GM12878 (cell line): Measurements from ENCODE around the gene KRT12. TPM values are rescaled to one million over a fixed set of nuclear protein-coding genes. Genes with fewer than 3 reads are reported as not detected.
A peak's percentile ranks its signal among the peaks of the same experiment; 100 is the strongest.

Experiments
- BHLHE40 ChIP-seq, 2 experiments: fragments of 450-650 bp in 1 of 2; IDR thresholded peaks; 2 replicates each; pipeline ENCODE4 v1.6.1; 2011 to 2017; ENCODE audit warnings: low read depth in 2 of 2, borderline replicate concordance in 1 of 2, improper control_type of control experiment in 1 of 2, low read length in 1 of 2, mild to moderate bottlenecking in 1 of 2
- BRCA1 ChIP-seq: IDR thresholded peaks from 2 replicates; pipeline ENCODE4 v1.6.1; 2011; ENCODE audit warnings: low read depth, low read length, improper control_type of control experiment
- CEBPB ChIP-seq, 2 experiments: fragments of 150-350 bp in 1 of 2; IDR thresholded peaks; 2 replicates each; pipeline ENCODE4 v1.6.1; 2012 to 2014; ENCODE audit warnings: low read depth in 2 of 2, low read length in 2 of 2, borderline replicate concordance in 1 of 2, inconsistent platforms in 1 of 2
- EZH2 ChIP-seq: IDR thresholded peaks from 2 replicates; pipeline ENCODE4 v1.6.1; 2012; ENCODE audit warnings: low read depth, mild to moderate bottlenecking, control low read depth, inconsistent platforms, low read length, borderline replicate concordance; ENCODE audit not compliant: control insufficient read depth
- FOXM1 ChIP-seq: IDR thresholded peaks from 2 replicates; pipeline ENCODE4 v1.6.1; 2012; ENCODE audit warnings: low read depth, mild to moderate bottlenecking, inconsistent platforms, low read length, moderate library complexity
- GATAD2B ChIP-seq: fragments of 450-650 bp; conservative IDR thresholded peaks from 2 replicates; pipeline ENCODE4 v1.6.1; 2017; ENCODE audit warnings: low read depth, mild to moderate bottlenecking, moderate library complexity
- KDM1A ChIP-seq: fragments of 200-600 bp; sonication (generic); IDR thresholded peaks from 2 replicates; pipeline ENCODE4 v1.6.1; 2016; ENCODE audit warnings: borderline replicate concordance
- NFYA ChIP-seq: IDR thresholded peaks from 2 replicates; pipeline ENCODE4 v1.6.1; 2011; ENCODE audit warnings: low read depth, mild to moderate bottlenecking, low read length, improper control_type of control experiment, borderline replicate concordance
- PML ChIP-seq: IDR thresholded peaks from 2 replicates; pipeline ENCODE4 v1.6.1; 2012; ENCODE audit warnings: low read length, inconsistent platforms
- ZNF384 ChIP-seq: IDR thresholded peaks from 2 replicates; pipeline ENCODE4 v1.6.1; 2012; ENCODE audit warnings: low read depth, mild to moderate bottlenecking, low read length, improper control_type of control experiment, borderline replicate concordance
- polyA plus RNA-seq, 11 experiments: library from polyadenylated mRNA; depleted of rRNA in 4 of 11; unstranded in 6 of 11; stranded (reverse) in 5 of 11; fragments of >200 nt; fragmentation: Nextera tagmentation in 4 of 11; fragmentation: Illumina TruSeq in 1 of 11; extraction: Ambion mirVana in 4 of 11; extraction: Trizol in 1 of 11; gene quantifications; 1 replicate in 1 of 11; 2 replicates in 10 of 11; pipeline versions ENCODE4 v1.2.1 to v1.2.3, GENCODE V29; 2011 to 2016; ENCODE audit warnings: inconsistent platforms in 2 of 11, missing spikeins in 2 of 11, low read depth in 1 of 11
- total RNA-seq, 4 experiments: library from RNA; depleted of rRNA in 3 of 4; stranded (reverse); fragments of >200 nt in 3 of 4; fragmentation: Illumina TruSeq in 1 of 4; extraction: Trizol in 1 of 4; gene quantifications; 2 replicates each; pipeline versions ENCODE4 v1.2.1 to v1.2.3, GENCODE V29; 2013 to 2021
- TF ChIP-seq, protein P1 (sequence below): fragments of 450-650 bp; IDR thresholded peaks from 2 replicates; pipeline ENCODE4 v1.6.1; 2017; ENCODE audit warnings: mild to moderate bottlenecking, moderate library complexity
- TF ChIP-seq, protein P2 (sequence below): fragments of 450-650 bp; formaldehyde crosslinking; IDR thresholded peaks from 2 replicates; pipeline ENCODE4 v1.4.0; 2020; ENCODE audit warnings: mild to moderate bottlenecking, moderate library complexity
- TF ChIP-seq, protein P3 (sequence below): IDR thresholded peaks from 2 replicates; pipeline ENCODE4 v1.6.1; 2011; ENCODE audit warnings: borderline replicate concordance, low read depth, mild to moderate bottlenecking, moderate library complexity, low read length; ENCODE audit not compliant: insufficient read depth, poor library complexity, severe bottlenecking
- TF ChIP-seq, protein P4 (sequence below): fragments of 450-650 bp; IDR thresholded peaks from 2 replicates; pipeline ENCODE4 v1.6.1; 2016; ENCODE audit warnings: mild to moderate bottlenecking, moderate library complexity, borderline replicate concordance

Gene KRT12
- total and polyA plus RNA-seq, 10 of the 15 experiments (the other 5 are each of a cell fraction or from before 2014, with no cell fraction given): not detected

DNA sequence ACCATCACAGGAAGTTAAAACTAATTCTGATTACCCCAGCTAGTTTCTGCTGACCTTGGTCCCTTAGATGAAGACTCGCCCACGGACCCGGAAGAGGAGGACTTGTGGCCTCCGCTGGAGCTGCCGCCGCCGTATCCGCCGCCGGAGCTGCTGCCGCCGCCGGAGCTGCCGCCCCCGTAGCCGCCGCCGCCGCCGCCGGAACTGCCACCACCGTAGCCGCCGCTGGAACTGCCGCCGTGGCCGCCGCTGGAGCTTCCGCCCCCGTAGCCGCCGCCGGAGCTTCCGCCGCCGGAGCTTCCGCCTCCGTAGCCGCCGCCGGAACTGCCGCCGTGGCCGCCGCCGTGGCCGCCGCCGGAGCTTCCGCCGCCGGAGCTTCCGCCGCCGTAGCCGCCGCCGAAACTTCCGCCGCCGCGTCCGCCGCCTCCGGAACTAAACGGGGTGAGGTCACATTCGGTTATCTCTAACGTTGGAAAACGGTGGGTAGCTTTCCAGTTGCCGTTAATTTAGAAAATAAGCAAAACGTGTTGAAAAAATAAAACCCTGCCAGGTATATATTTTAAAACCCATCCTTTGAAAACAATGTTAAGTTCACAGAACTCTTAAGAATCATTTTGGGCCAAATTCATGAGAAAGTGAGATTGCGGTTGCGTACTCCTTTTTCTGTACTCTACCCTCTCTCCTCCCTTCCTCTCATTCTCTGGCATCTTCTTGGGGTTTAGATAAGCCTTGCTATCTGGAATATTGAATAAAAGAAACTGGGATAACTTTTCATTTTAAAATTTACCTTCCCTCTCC is 48.1 kb downstream of the KRT12 start (continued):
- TF ChIP-seq, protein P1, sequence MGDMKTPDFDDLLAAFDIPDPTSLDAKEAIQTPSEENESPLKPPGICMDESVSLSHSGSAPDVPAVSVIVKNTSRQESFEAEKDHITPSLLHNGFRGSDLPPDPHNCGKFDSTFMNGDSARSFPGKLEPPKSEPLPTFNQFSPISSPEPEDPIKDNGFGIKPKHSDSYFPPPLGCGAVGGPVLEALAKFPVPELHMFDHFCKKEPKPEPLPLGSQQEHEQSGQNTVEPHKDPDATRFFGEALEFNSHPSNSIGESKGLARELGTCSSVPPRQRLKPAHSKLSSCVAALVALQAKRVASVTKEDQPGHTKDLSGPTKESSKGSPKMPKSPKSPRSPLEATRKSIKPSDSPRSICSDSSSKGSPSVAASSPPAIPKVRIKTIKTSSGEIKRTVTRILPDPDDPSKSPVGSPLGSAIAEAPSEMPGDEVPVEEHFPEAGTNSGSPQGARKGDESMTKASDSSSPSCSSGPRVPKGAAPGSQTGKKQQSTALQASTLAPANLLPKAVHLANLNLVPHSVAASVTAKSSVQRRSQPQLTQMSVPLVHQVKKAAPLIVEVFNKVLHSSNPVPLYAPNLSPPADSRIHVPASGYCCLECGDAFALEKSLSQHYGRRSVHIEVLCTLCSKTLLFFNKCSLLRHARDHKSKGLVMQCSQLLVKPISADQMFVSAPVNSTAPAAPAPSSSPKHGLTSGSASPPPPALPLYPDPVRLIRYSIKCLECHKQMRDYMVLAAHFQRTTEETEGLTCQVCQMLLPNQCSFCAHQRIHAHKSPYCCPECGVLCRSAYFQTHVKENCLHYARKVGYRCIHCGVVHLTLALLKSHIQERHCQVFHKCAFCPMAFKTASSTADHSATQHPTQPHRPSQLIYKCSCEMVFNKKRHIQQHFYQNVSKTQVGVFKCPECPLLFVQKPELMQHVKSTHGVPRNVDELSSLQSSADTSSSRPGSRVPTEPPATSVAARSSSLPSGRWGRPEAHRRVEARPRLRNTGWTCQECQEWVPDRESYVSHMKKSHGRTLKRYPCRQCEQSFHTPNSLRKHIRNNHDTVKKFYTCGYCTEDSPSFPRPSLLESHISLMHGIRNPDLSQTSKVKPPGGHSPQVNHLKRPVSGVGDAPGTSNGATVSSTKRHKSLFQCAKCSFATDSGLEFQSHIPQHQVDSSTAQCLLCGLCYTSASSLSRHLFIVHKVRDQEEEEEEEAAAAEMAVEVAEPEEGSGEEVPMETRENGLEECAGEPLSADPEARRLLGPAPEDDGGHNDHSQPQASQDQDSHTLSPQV: no peak
- TF ChIP-seq NFYA: no peak
- TF ChIP-seq, protein P2, sequence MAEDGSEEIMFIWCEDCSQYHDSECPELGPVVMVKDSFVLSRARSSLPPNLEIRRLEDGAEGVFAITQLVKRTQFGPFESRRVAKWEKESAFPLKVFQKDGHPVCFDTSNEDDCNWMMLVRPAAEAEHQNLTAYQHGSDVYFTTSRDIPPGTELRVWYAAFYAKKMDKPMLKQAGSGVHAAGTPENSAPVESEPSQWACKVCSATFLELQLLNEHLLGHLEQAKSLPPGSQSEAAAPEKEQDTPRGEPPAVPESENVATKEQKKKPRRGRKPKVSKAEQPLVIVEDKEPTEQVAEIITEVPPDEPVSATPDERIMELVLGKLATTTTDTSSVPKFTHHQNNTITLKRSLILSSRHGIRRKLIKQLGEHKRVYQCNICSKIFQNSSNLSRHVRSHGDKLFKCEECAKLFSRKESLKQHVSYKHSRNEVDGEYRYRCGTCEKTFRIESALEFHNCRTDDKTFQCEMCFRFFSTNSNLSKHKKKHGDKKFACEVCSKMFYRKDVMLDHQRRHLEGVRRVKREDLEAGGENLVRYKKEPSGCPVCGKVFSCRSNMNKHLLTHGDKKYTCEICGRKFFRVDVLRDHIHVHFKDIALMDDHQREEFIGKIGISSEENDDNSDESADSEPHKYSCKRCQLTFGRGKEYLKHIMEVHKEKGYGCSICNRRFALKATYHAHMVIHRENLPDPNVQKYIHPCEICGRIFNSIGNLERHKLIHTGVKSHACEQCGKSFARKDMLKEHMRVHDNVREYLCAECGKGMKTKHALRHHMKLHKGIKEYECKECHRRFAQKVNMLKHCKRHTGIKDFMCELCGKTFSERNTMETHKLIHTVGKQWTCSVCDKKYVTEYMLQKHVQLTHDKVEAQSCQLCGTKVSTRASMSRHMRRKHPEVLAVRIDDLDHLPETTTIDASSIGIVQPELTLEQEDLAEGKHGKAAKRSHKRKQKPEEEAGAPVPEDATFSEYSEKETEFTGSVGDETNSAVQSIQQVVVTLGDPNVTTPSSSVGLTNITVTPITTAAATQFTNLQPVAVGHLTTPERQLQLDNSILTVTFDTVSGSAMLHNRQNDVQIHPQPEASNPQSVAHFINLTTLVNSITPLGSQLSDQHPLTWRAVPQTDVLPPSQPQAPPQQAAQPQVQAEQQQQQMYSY (CRISPR knock-in tag): no peak
- no peak for TF ChIP-seq ZNF384
- 0 out of 2 replicates have a peak, but pooled peaks have one; percentile 39 for TF ChIP-seq GATAD2B
- TF ChIP-seq BRCA1: no peak
- no peak for TF ChIP-seq PML
- no peak for TF ChIP-seq BHLHE40 (IDR thresholded peaks at IDR 0.05; ENCODE audit: borderline replicate concordance in 1 of 2, low read depth in 2 of 2, low read length in 1 of 2)
- TF ChIP-seq, protein P3, sequence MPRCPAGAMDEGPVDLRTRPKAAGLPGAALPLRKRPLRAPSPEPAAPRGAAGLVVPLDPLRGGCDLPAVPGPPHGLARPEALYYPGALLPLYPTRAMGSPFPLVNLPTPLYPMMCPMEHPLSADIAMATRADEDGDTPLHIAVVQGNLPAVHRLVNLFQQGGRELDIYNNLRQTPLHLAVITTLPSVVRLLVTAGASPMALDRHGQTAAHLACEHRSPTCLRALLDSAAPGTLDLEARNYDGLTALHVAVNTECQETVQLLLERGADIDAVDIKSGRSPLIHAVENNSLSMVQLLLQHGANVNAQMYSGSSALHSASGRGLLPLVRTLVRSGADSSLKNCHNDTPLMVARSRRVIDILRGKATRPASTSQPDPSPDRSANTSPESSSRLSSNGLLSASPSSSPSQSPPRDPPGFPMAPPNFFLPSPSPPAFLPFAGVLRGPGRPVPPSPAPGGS: no peak
- no peak for TF ChIP-seq FOXM1
- no peak for TF ChIP-seq CEBPB (IDR thresholded peaks at IDR 0.05; ENCODE audit: borderline replicate concordance in 1 of 2, low read depth in 2 of 2, low read length in 2 of 2)
- no peak for TF ChIP-seq KDM1A
- TF ChIP-seq, protein P4, sequence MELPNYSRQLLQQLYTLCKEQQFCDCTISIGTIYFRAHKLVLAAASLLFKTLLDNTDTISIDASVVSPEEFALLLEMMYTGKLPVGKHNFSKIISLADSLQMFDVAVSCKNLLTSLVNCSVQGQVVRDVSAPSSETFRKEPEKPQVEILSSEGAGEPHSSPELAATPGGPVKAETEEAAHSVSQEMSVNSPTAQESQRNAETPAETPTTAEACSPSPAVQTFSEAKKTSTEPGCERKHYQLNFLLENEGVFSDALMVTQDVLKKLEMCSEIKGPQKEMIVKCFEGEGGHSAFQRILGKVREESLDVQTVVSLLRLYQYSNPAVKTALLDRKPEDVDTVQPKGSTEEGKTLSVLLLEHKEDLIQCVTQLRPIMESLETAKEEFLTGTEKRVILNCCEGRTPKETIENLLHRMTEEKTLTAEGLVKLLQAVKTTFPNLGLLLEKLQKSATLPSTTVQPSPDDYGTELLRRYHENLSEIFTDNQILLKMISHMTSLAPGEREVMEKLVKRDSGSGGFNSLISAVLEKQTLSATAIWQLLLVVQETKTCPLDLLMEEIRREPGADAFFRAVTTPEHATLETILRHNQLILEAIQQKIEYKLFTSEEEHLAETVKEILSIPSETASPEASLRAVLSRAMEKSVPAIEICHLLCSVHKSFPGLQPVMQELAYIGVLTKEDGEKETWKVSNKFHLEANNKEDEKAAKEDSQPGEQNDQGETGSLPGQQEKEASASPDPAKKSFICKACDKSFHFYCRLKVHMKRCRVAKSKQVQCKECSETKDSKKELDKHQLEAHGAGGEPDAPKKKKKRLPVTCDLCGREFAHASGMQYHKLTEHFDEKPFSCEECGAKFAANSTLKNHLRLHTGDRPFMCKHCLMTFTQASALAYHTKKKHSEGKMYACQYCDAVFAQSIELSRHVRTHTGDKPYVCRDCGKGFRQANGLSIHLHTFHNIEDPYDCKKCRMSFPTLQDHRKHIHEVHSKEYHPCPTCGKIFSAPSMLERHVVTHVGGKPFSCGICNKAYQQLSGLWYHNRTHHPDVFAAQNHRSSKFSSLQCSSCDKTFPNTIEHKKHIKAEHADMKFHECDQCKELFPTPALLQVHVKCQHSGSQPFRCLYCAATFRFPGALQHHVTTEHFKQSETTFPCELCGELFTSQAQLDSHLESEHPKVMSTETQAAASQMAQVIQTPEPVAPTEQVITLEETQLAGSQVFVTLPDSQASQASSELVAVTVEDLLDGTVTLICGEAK: peak; percentile 79; the same call in 1 of the 2 replicates
- no peak for TF ChIP-seq EZH2
